GM19238 (cell line): Measurements from ENCODE around the gene ELP4.

ENCODE experiments used
- DNase-seq: peaks from one replicate; pipeline ENCODE4 v3.0.0; 2011; ENCODE audit warnings: low spot score; ENCODE audit not compliant: insufficient read length

ELP4 gene

DNA sequence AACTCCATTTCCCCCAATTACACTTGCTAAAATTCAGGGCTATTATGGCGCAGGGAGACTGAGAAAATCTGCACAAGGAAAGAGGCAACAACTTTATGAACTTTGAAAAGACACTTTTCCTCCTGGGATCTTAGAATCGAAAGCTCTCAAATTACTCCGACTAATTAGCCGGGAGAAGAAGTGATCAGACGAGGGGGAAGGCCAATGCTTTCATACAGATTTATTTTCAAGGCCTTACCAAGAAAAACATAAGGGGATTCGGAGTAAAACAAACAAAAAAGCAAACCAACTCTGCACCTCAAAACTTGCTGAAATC is 299.9 kb downstream of the ELP4 start:
- DNase-seq: no peak

DNA sequence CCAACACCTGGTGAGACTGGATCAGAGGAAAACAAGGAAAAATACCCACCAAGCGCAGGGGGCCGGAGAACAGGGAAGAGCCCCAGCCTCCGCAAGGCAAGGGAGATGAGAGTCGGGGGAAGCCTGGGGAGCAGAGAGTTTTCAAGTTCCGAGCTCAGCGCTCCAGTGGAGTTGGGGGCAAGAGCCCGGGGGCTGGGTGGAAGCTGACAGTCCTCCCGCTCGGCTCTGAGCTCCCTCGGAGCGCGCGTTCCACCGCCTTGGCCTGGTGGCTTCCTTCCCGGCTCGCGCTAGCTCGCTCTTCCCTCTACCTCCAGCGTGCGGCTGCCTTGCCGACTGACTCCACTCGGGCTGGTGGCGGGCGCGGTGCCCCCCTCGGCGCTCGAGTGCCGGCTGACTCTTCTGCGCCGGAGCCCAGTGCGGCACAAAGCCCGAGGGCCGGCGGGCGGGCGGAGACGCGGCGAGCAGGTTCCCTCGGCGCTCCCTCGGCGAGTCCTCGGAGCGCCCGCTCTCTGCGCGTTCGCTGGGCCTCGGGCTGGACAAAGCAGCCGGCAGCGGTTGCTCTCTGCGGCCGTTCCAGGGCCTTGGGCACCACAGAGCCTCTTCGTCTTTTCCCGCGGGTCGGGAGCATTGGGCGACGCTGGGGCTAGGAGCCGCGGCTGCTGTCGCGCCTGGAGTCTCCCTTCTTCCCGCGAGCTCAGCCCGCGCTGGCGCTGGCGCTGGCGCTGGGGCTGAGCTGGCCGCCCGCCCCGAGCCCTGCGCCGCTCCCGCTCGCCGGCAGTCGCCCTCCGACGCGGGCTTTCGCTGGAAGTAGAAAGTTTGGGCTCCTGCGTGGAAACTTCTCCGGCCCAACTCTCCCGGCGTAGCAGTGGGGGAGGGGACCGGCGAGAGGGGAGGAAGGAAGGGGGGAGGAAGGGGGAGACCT is 300.6 kb downstream of the ELP4 start:
- DNase-seq: no peak

DNA sequence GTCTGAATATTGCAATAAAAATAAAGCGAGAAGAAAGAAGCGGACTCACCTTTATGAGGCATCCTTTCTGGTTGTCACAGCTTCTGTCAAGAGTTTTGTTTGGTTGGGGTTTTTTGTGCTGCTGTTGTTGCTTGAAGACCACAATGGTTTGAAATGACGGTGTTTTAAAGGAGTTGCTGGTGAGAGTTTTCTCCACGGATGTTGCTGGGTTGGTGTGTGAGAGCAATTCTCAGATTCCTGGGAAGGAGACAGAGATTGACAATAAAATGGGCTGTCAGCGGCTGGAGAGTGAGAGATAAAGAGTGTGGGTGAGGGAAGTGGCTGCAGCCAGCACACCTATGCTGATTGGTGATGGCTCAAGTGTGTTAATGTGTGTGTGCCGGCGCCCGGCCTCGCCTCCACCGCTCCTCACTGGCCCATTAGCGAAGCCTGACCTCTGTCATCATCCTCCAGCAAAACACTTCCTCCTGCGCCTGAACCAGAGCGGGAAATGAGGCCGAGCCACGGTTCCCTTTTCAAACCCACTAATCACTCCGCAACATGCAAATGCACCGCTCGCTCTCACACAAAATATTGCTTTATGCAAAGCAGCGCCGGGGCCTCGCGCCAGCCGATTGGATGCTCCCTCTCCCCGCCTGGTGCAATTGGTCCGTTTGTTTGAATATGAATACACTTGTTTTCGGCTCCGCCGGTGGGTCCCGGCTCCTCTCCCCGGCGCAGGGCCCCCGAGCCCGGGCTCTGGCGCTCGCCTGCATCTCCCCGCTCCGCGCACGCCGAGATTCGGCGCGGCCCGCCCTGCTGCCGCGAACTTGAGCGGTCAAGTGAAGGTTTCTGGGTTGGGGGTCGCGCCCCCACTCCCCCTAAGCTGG is 301.4 kb downstream of the ELP4 start, which contains the start of gene PAX6:
Gene PAX6 (minus strand): TSS at position 544 of the 869 bp plus-strand sequence. CDS start 4,911 bp downstream, outside the sequence.
- DNase-seq: peak; percentile 69

DNA sequence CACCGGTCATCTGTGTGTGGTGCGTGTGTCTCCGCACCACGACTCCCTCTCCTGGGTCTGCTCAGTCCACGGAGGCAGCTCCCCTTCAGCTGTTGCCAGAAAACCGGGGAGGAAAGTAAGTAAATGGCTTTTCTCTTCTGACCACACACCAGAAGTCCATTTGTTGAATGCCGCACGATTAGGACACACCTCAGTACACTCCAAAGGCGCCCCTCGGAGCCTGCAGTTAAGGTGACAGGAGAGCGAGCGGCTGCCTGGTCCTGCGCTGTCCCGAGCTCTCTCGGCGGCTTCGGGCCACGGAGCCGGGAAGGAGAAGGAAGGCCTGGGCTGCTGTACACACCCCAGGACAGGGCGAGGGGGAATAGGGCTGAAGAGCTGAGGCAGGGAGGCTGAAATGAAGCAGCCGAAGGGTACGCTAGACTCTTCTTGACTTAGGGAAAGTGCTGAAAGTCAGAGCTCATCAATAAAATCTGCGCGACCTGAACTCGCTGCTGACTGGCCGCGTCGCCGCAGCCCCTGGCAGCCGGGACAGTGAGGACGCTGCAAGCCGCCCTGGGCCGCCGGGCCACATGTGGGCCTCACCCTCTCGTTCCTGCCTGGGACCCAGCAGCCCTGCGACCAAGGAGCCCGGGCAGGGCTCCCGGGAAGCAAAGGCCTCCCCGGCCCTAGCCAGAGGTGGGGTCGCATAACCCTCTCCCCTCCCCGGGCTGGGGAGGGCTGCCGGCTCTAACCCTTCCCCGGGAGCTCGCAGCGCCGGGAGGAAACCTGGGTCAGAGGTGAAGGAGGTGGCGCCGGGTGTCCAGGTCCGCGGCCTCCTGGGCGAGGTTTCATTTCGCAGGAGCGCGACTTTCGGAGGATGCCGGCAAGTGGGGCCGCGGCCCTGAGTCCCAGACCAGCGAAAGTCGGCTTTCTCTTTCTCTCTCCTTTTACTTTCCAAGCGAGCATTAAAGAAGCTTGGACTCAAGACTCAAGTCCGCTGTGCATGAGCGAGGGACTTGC is 303.1 kb downstream of the ELP4 start:
- no peak for DNase-seq

DNA sequence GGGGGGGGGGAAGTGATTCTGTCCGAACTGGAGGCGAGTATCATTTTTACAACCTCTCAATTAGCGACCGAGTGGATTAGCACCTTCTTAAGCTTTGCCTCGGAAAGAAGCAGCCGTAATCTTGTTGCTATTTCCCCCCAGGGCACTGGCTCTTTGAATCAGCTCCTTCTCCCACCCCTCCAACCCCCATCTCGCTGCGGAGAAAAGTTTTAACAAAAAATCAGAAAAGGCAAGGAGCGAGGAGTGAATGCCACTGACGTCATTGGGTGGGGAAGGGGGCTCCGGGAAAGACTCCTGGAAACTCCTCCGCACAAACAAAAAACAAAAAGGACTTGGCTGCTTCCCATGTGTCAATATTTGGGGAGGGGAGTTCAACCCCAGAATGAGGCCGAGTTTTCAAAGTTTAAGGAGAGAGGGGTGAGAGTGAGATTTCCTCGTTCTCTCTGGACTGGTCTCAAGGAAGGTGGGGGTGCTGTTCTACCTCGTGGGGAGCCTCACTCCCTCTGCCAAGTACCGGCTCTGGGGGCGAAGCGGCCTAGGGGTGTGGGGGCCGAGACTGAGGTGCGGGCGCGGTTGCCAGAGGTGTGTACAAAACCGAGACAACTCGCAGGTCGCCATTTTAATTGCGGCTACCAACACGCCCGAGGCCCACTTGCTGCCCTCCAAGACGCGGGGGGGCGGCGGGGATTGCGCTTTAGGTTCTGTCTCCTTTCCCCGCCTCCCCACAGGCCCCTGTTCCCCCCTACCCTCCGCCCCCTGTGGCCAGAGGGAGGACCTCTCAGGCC is 304.0 kb downstream of the ELP4 start:
- no peak for DNase-seq

DNA sequence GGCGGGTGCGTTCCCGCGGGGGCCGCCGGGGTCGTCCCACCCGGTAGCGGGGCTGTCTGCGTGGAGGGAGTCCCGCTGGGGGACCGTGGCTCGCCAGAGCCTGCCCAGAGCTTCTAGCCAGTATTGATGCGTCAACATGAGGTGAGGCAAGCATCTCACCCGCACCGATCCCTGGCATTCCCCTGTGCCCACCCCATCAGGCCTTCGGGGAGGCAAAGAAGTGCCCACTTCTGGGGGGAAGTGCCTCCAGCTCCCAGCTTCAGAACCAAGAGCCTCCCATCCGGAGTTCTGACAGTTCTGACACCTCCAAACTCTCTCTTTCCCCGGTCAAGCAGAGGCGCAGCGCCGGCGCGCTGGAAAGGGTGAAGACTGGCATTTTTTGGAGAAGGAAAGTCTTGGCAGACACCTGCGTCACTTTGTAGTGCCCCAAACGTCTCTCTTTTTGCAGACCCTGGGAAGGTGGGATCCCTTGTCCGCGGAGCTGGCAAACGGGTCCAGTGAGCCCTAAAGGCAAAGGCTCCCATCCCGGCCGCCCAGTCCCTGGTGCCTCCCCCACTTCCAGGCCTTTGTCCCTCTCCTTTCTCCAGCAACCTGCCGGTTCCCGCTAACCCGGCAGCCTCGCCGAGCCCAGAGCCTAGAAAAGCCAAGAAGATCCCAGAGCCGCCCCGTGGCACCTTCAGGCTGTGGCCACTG is 304.8 kb downstream of the ELP4 start:
- DNase-seq: no peak

DNA sequence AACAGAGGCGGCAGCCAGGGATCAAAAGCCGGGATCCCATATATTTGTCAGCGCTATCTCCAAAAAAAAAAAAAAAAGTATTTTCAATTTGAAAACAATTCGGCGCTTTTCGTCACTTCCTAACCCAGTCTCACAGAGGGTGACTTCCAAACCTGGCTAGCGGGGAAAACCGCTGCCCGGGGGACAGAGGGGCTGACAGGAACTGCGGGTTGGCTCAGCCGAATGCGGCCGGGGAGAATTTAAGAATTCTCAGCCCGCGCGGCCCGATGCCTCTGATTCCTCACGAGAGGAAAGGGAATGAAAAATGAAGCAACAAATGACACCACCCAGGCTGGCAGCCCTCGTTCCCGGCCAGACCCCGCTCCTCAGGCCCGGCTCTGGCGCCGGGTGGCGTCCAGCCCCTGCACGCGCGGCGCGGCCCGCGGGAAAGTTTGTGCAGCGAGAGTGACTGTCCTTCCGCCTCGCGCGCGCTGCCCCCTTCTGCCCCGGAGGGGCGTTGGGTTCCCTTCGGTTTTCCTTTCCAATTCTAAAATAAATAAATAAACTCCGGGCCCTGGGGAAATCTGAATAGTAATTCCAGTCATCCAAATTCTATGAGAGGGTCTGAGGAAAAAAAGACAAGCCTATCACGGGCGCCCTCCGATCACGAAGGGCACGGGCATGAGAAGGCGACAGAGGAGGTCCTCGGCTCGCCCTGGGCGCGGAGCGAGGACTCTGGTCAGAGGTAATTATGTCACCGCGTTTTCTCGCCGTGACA is 306.3 kb downstream of the ELP4 start:
- DNase-seq: no peak

DNA sequence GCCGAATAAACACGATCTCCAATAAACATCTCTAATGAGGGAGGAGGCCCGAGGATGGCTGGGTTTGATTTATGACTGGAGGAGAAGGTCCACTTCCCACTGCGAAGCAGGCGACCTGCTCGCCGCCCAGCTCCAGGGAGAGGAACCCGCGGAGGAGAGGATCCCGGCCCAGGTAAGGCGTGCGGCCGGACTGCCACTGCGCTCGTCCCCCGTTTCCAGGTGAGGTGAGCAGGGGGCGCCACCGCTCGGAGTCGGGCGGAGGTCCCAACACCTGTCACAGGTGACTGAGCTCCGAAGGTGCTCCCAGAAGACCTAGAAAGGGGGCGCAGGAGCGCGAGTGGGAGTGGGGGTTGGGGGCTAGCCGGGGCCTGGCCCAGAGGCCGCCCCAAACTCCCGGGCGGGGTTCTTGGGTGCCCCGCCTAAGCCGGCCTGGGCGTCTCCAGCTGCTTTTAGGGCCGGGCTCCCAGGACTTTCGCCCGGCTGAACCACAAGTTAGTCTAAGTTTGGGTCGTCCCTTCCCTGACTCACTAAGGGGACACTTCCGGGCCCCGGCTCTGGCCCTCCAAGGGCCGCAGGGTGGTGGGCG is 307.0 kb downstream of the ELP4 start:
- DNase-seq: no peak

DNA sequence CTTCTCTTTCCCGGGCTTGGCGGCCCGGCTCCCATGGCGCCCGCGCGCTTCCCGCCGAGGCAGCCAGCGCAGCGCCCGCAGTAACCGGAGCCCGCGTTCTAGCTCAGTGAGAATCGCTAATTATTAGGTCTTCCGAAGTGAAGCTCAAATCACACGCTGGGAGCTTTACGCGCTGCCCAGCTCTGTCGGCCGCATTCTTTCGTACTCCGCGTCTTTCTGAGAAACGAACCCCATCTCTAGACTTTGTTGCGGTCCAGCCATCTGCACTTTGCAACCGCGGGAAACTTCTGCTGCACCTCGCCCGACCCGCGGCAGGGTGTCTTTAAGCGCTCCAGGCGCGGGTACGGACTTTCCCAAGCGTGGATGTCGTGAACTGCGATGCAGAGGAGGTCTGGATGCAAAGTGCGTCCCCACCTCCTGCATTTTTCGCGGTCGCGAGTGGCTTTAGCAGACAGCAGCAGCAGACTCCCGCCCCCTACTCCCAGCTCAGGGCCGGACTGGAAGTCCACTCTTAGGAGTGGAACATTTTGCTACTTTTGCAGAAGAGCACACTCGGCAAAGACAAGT is 307.6 kb downstream of the ELP4 start:
- DNase-seq: no peak

DNA sequence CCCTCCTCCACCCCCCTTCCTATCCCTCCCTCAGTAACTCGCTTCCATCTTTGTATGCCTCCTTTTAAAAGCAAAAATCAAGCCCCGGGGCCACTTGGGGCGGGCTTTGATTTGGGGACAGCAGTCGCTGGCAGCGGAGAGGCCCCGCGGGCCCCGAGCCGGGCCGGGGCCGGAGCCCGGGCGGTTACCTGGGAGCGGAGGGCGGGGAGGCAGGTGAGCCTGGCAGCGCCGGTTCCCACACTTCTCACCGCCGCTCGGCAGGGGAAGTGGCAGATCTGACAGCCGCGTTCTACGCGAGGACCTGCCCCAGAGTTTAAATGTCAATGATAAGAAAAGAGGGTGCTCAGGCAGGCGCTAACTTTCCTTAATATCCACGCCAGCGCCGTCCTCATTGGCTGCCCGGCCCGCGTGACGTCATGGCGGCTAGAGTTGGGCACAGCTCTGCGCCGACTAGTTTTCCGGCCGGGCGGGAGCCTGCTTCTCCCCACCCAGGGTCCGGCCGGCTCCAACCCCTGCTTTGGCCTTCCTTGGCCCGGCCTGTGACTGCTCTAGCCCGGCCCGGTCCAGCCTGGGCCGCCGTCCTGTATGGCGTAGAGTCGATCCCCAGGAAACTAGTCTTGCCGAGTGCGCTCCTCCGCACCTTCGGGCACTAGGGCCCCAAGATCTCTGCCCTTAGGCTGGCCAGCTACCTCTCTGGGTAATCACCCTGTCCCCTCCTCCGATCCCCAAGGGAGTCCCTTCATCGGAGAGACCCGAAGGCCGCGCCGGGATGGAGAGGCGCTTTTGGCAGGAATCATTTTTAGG is 308.3 kb downstream of the ELP4 start:
- no peak for DNase-seq

DNA sequence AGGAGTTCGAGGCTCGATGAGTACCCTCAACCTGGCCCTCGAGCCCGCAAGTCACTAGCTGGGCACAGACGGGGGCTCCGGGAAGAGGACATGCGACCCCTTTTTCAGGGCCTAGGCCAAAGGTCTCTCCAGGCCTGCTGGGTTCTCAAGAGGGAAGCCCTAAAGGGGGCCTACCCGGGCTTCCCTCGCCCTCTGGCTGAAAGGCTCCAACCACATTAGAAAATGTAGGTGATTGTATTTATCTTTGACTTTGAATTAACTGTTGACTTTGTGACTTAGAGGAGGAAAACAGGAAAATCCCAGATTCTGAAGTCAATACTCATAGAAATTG is 308.8 kb downstream of the ELP4 start:
- DNase-seq: no peak

DNA sequence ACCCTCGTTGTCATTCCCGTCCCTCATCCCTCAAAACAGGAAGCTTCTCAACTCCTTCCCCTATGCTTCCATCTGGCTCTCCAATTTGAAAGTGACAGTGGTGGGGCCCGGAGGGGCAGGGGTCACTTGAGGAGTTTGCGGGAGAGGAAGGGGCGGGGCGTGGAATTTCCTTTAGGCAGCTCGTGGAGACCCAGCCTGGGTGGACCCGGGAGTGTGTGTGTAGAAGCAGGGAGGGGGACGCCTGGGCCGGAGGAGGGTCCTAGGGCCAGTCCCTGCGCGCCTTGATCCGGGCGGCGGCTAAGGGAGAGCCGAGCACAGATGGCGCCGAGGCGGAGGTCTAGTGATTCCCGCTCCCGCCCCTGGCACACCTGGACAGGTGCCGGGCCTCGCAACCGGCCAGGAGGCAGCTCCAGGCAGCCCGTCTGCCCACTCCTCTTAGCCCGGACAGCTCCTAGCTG is 309.3 kb downstream of the ELP4 start:
- no peak for DNase-seq

DNA sequence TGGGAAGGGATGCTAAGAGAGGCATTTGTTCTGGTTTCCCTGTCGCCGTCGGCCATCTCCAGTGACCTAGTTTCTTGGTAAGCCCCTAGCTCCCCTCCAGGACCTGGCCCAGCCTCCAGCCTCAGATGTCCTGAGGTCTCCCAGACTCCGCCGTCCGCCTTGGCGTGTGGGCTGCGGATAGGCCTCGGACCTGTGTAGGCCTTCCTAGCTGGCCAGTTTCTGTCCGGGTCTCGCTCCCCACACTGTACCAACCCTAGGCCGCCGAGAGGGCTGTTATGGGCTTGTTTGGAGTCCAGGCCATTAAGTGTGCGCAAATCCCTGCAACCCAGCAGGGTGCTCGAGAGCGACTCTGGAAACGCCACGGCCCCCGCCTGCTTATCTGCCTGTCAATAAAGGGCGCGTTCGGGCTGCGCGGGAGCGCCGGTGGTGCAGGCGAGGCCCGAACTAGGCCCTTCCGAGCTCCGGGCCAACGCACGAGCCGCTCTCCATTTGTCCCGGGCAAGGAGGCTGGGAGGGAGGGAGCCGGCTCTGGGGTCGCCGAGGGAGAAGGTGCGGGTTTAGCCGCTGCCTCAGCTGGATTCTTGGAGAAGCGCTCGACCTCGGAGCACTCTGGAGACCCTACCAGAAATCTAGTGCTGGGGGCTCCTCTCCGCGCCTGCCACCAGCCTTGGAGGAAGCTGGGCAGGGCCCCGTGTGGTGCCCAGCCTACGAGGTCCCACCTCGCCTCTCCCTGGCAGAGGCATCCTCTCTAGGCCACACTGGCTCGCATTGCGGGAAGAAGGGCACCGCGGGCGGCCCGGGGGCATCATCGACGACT is 310.3 kb downstream of the ELP4 start:
- DNase-seq: no peak

DNA sequence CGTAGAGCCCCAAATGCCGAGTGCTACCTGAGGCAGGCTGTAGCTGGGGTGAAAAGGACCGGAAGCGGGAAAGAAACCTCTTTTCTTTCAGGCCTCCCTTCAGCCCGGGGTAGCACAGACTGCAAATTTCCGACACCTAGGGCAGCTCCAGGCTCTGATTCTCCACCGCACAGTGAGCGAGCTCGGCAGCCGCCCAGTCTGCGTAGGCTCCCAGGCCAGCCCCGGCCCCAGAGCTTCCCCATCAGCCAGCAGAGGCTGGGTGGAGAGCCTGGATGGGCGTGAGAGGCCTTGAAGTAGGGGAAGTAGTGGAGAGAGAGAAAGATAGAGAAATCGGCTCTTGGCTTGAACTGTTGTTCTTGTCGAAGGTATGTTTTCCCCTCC is 310.9 kb downstream of the ELP4 start:
- DNase-seq: no peak

DNA sequence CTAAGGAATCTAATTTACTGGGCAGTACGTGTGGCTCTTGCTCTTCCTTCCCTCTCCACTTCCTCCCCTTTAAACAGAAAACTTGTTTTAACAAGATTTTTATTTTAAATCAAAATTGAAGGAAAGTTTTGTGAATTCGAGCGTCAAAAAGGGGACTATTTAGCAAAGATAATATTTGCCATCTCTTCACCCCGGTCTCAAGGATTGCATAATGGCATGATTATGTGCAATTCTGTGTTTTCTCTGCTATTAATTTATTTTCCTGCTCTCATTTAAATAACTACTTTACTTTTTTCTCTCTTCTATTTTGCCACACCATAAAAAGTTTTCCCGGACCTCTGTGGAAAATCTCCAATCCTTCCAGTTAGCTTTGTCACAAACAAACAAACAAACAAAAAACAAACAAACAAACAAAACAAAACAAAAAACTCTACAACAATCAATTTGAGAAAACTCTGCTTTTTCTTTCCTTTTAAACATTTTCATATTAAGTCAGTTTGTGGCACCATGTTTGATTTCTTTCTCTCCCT is 311.7 kb downstream of the ELP4 start:
- DNase-seq: no peak

DNA sequence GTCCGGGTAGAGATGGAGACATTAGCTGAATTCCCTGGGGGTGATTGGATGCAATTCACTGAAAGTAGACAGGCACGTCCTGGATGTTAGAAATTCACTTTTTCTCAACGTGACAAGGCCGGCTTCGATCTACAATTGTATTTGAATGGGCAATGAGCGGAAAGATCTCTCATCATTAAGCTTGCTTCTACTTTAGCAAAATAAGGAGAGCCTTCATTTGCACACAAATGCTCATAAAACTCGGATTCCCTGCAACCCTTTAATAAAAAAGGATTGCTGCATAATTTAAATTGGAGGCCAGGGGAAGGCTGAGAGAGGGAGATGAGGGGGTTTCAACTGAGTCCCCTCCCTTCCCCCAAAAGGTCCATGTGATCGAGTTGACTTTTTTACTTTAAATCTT is 312.2 kb downstream of the ELP4 start:
- DNase-seq: no peak
